CD8-positive, alpha-beta memory T cell (primary cell): ENCODE measurements around the gene STIM1. TPM values are rescaled to one million over a fixed set of nuclear protein-coding genes. Genes with fewer than 3 reads are reported as not detected.

Source experiments
- CTCF ChIA-PET: fragments of 350-600 bp; sonication (Branson Sonifier 250); formaldehyde crosslinking; loops from one replicate; lab custom pipeline; 2021; ENCODE audit warnings: antibody characterized with exemption; lab: Charles Lee
- POLR2A ChIA-PET: fragments of 350-600 bp; sonication (Branson Sonifier 250); formaldehyde crosslinking; loops from one replicate; lab custom pipeline; 2021; ENCODE audit warnings: antibody characterized with exemption; lab: Charles Lee
- DNase-seq, 5 donors: peaks; one replicate each; pipeline versions ENCODE4 v3.0.0 to v3.0.0-alpha.2; 2020 to 2022; ENCODE audit warnings: mixed read lengths in 1 of 5
- H3K27ac ChIP-seq: one replicate; pipeline ENCODE4 v1.7.0; 2013; ENCODE audit warnings: low read depth, mild to moderate bottlenecking, low read length, moderate library complexity
- H3K27me3 ChIP-seq: 2 replicates; pipeline ENCODE4 v1.7.0; 2013; ENCODE audit warnings: low read length, mild to moderate bottlenecking; ENCODE audit not compliant: insufficient read depth, poor library complexity, severe bottlenecking
- H3K36me3 ChIP-seq: 2 replicates; pipeline ENCODE4 v1.7.0; 2013; ENCODE audit warnings: mild to moderate bottlenecking, low read length, moderate library complexity; ENCODE audit not compliant: insufficient read depth
- H3K4me1 ChIP-seq: 2 replicates; pipeline ENCODE4 v1.7.0; 2013; ENCODE audit warnings: mild to moderate bottlenecking, low read length, moderate library complexity; ENCODE audit not compliant: insufficient read depth
- H3K4me3 ChIP-seq: 2 replicates; pipeline ENCODE4 v1.7.0; 2013; ENCODE audit warnings: mild to moderate bottlenecking, low read length
- H3K9me3 ChIP-seq: 2 replicates; pipeline ENCODE4 v1.7.0; 2013; ENCODE audit warnings: mild to moderate bottlenecking, low read length
- H3K27ac Mint-ChIP-seq, 8 donors: one replicate each; pipeline ENCODE4 v1.8.0; 2020 to 2021; ENCODE audit warnings: mixed read lengths in 8 of 8, mild to moderate bottlenecking in 6 of 8, inconsistent platforms in 3 of 8, moderate library complexity in 3 of 8
- H3K27me3 Mint-ChIP-seq, 2 donors: one replicate each; pipeline ENCODE4 v1.8.0; 2020 to 2021; ENCODE audit warnings: mixed read lengths in 2 of 2, mild to moderate bottlenecking in 1 of 2, moderate library complexity in 1 of 2
- H3K36me3 Mint-ChIP-seq, 3 donors: one replicate each; pipeline ENCODE4 v1.8.0; 2020 to 2021; ENCODE audit warnings: mixed read lengths in 3 of 3, inconsistent platforms in 1 of 3, mild to moderate bottlenecking in 1 of 3
- H3K4me1 Mint-ChIP-seq, 3 donors: one replicate each; pipeline ENCODE4 v1.8.0; 2020 to 2021; ENCODE audit warnings: mixed read lengths in 3 of 3, inconsistent platforms in 1 of 3, mild to moderate bottlenecking in 1 of 3
- H3K4me3 Mint-ChIP-seq, 7 donors: one replicate each; pipeline ENCODE4 v1.8.0; 2020 to 2021; ENCODE audit warnings: mixed read lengths in 7 of 7, mild to moderate bottlenecking in 6 of 7, moderate library complexity in 4 of 7, inconsistent platforms in 2 of 7
- H3K9me3 Mint-ChIP-seq, 5 donors: one replicate each; pipeline ENCODE4 v1.8.0; 2020 to 2022; ENCODE audit warnings: mixed read lengths in 5 of 5, mild to moderate bottlenecking in 3 of 5, moderate library complexity in 2 of 5, inconsistent platforms in 1 of 5
- polyA plus RNA-seq: library from polyadenylated mRNA; unstranded; fragments of 300-500 nt; fragmentation: Illumina TruSeq; gene quantifications from one replicate; pipeline ENCODE4 v1.2.3, GENCODE V29; 2021
- total RNA-seq, 2 experiments: library from RNA; stranded (reverse); gene quantifications; one replicate each; pipeline ENCODE4 v1.2.3, GENCODE V29; 2021

The STIM1 gene
- total and polyA plus RNA-seq, 3 experiments from 2014 or later, result 43.8 to 46.0 (median 45.6) TPM

DNA sequence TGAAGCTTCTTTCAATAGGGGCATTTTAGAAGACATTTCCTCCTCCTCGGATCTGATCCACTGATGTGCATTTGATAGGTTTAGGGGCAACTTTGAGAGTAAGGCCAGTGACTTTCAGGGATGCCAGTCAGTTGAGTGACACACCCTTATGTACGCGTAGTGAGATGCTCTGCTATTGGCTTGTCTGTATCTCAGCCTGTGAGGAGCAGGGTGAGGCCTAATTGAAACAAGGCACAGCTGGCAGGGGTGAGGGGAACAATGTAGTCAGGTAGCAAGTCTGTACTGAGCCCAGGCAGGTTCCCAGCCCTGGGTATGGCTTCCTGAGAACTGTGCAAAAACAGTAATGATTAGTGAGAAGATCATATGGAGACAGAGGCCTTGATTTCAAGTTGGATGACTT, 61.5 kb downstream of the STIM1 start:
- Mint-ChIP-seq H3K27me3 (no peaks in the 10 kb centered on the region), H3K27ac (peak overlapping the region; percentile 46 to 97 (median 84)), H3K4me3 (peak overlapping the region in 5 of 7 donors; percentile 6 to 68 (median 62)), H3K9me3 (no peaks in the 10 kb centered on the region), H3K36me3 (peaks cover 0 to 2% (median 0%) of the 10 kb centered on the region in 3 donors), H3K4me1 (peaks cover 71 to 89% (median 88%) of the 10 kb centered on the region in 3 donors)
- H3K36me3 ChIP-seq, result no peaks in the 10 kb centered on the region
- ChIA-PET POLR2A (no interaction called here), CTCF (interaction anchor here (1.2 to 4.4 kb wide), 4 partner anchors 10 to 156 kb away, joined by 3 to 27 read pairs (median 6); partner anchors contain the start of gene STIM1)
- H3K4me1 ChIP-seq, result peaks cover 45% of the 10 kb centered on the region
- H3K4me3 ChIP-seq, result no peak overlapping the region
- H3K9me3 ChIP-seq, result no peaks in the 10 kb centered on the region
- H3K27ac ChIP-seq, result no peak overlapping the region
- DNase-seq, result no peak
- no peaks in the 10 kb centered on the region for H3K27me3 ChIP-seq

DNA sequence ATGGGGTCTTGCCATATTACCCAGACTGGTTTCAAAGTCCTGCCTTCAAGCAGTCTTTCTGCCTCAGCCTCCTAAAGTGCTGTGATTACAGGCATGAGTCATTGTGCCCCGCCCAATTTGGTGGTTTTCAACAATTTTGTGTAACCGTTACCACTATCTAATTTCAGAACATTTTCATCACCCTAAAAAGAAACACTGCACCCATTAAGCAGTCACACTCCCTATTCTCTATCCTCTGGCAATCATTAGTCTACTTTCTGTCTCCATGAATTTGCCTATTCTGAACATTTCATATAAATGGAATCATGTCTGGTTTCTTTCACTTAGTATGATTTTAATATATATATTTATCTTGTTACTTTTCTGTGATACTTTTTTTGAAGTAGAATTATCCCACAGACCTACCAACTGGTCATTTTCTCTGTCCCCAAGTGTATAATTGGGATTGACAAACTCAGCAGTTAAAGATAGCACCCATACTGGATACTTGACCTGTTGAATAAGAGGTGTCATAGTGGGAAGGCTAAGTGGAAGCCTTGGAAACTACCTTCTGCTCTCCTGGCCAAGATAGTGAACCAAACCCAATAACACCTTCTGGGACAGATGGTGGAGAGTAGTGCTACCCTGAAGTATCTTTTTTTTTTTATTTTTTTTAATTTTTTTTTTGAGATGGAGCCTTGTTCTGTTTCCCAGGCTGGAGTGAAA, 64.8 kb downstream of the STIM1 start:
- peak in 4 of 5 donors; percentile 35 to 79 (median 46) for DNase-seq
- H3K4me3 ChIP-seq, result no peak overlapping the region
- ChIA-PET POLR2A (no interaction called here), CTCF (interaction anchor here (0.9 to 4.4 kb wide), 2 partner anchors 13 to 65 kb away, joined by 3 to 27 read pairs; partner anchors contain the start of gene STIM1)
- H3K9me3 Mint-ChIP-seq, result no peaks in the 10 kb centered on the region
- no peak overlapping the region for H3K27ac ChIP-seq
- H3K27ac Mint-ChIP-seq, result peak overlapping the region; percentile 22 to 87 (median 69)
- H3K4me1 Mint-ChIP-seq, result peaks cover 62 to 73% (median 71%) of the 10 kb centered on the region in 3 donors
- H3K4me1 ChIP-seq, result peaks cover 31% of the 10 kb centered on the region
- H3K27me3 ChIP-seq, result no peaks in the 10 kb centered on the region
- no peaks in the 10 kb centered on the region for H3K36me3 ChIP-seq
- H3K36me3 Mint-ChIP-seq, result peaks cover 0 to 2% (median 0%) of the 10 kb centered on the region in 3 donors
- H3K9me3 ChIP-seq, result no peaks in the 10 kb centered on the region
- H3K27me3 Mint-ChIP-seq, result no peaks in the 10 kb centered on the region
- peak overlapping the region in 5 of 7 donors; percentile 48 to 71 (median 54) for H3K4me3 Mint-ChIP-seq

GRCh38 chr11:3922056-3922455, 66.6 kb downstream of the STIM1 start:
- Mint-ChIP-seq H3K9me3 (no peaks in the 10 kb centered on the region), H3K27ac (peak overlapping the region in 6 of 8 donors; percentile 22 to 83 (median 58)), H3K4me1 (peaks cover 56 to 70% (median 64%) of the 10 kb centered on the region in 3 donors), H3K27me3 (no peaks in the 10 kb centered on the region), H3K4me3 (no peak overlapping the region), H3K36me3 (peaks cover 0 to 4% (median 1%) of the 10 kb centered on the region in 3 donors)
- Histone ChIP-seq H3K9me3 (no peaks in the 10 kb centered on the region), H3K27ac (no peak overlapping the region), H3K4me1 (peaks cover 31% of the 10 kb centered on the region), H3K36me3 (no peaks in the 10 kb centered on the region), H3K27me3 (no peaks in the 10 kb centered on the region), H3K4me3 (no peak overlapping the region)
- CTCF ChIA-PET, result no interaction called here
- POLR2A ChIA-PET, result no interaction called here
- no peak for DNase-seq

DNA sequence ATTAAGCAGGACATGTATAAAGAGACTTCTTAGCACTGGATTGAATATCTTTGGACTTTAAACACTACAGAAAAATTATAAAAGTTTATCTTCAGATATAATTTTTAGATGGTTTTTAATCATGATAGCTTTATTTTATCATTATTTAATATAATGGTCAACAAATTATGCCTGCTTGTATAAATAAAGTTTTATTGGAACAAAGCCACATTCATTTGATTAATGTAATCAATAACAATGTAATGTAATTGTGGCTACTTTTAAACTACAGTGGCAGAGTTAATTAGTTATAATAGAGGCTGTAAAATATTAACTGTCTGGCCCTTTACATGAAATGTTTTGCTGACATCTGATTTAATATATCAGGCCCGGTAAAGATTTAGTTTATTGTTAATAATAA, 70.0 kb downstream of the STIM1 start:
- Mint-ChIP-seq H3K27ac (no peak overlapping the region), H3K4me1 (peaks cover 41 to 70% (median 57%) of the 10 kb centered on the region in 3 donors), H3K9me3 (no peaks in the 10 kb centered on the region), H3K4me3 (no peak overlapping the region), H3K36me3 (peaks cover 0 to 18% (median 1%) of the 10 kb centered on the region in 3 donors), H3K27me3 (no peaks in the 10 kb centered on the region)
- Histone ChIP-seq H3K4me3 (no peak overlapping the region), H3K4me1 (peaks cover 26% of the 10 kb centered on the region), H3K9me3 (no peaks in the 10 kb centered on the region), H3K36me3 (no peaks in the 10 kb centered on the region), H3K27me3 (no peaks in the 10 kb centered on the region), H3K27ac (no peak overlapping the region)
- ChIA-PET CTCF (interaction anchor here (1.0 to 5.6 kb wide), 5 partner anchors 71 to 155 kb away, joined by 3 to 24 read pairs (median 7); partner anchors contain the start of gene STIM1), POLR2A (interaction anchor here (0.5 kb wide), 1 partner anchor 50 kb away, joined by 3 read pairs; no protein-coding TSS in a partner anchor)
- no peak for DNase-seq

- Mint-ChIP-seq H3K4me1 (peaks cover 35 to 71% (median 54%) of the 10 kb centered on the region in 3 donors), H3K4me3 (no peak overlapping the region)
- H3K27ac ChIP-seq, result no peak overlapping the region
Observed at GRCh38 chr11:3926458-3927095, 71.1 kb downstream of the STIM1 start.

GRCh38 chr11:3927129-3927796, 71.8 kb downstream of the STIM1 start:
- Mint-ChIP-seq H3K27me3 (no peaks in the 10 kb centered on the region), H3K9me3 (no peaks in the 10 kb centered on the region), H3K36me3 (peaks cover 0 to 18% (median 1%) of the 10 kb centered on the region in 3 donors), H3K27ac (peak overlapping the region in 4 of 8 donors; percentile 27 to 63 (median 42)), H3K4me1 (peaks cover 30 to 71% (median 51%) of the 10 kb centered on the region in 3 donors), H3K4me3 (no peak overlapping the region)
- no peaks in the 10 kb centered on the region for H3K27me3 ChIP-seq
- no peaks in the 10 kb centered on the region for H3K36me3 ChIP-seq
- H3K4me3 ChIP-seq, result no peak overlapping the region
- ChIA-PET CTCF (interaction anchor here (1.1 to 5.6 kb wide), 6 partner anchors 11 to 146 kb away, joined by 3 to 24 read pairs (median 6); partner anchors contain the start of gene STIM1), POLR2A (interaction anchor here (1.1 kb wide), 1 partner anchor 77 kb away, joined by 3 read pairs; no protein-coding TSS in a partner anchor)
- H3K4me1 ChIP-seq, result peaks cover 18% of the 10 kb centered on the region
- DNase-seq, result no peak
- no peak overlapping the region for H3K27ac ChIP-seq
- H3K9me3 ChIP-seq, result no peaks in the 10 kb centered on the region

More at GRCh38 chr11:3926458-3927095, 71.1 kb downstream of the STIM1 start:
- H3K36me3 ChIP-seq, result no peaks in the 10 kb centered on the region
- CTCF ChIA-PET, result interaction anchor here (0.8 to 5.6 kb wide), 8 partner anchors 10 to 147 kb away, joined by 3 to 24 read pairs (median 4); partner anchors contain the start of gene STIM1
- H3K9me3 ChIP-seq, result no peaks in the 10 kb centered on the region
- H3K27ac Mint-ChIP-seq, result peak overlapping the region in 5 of 8 donors; percentile 13 to 79 (median 41)
- H3K36me3 Mint-ChIP-seq, result peaks cover 0 to 18% (median 1%) of the 10 kb centered on the region in 3 donors
- no peaks in the 10 kb centered on the region for H3K27me3 Mint-ChIP-seq
- H3K9me3 Mint-ChIP-seq, result no peaks in the 10 kb centered on the region
- peaks cover 20% of the 10 kb centered on the region for H3K4me1 ChIP-seq
- DNase-seq, result no peak
- H3K27me3 ChIP-seq, result no peaks in the 10 kb centered on the region
- H3K4me3 ChIP-seq, result no peak overlapping the region
- POLR2A ChIA-PET, result interaction anchor here (1.1 kb wide), 1 partner anchor 77 kb away, joined by 3 read pairs; no protein-coding TSS in a partner anchor

DNA sequence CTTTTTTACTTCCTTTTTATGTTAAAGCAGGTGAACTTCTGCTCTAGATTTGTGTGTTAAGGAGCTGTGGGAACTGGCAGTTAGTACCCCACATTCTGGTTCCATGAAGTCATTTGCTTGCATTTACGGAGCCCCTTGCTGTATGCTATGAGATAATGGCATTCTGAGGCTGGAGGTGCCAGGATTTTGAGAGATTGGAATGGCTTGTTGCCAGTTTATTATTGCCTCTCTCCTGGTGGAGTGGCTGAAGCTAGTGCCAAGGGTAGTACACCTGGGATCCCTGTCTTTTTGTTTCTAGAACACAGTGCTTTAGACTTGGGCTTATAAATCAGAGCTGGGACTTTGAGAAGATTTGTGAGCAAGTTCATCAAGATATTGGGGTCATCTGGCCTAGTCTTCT, 73.8 kb downstream of the STIM1 start:
- no peak overlapping the region for H3K4me3 ChIP-seq
- Mint-ChIP-seq H3K9me3 (no peaks in the 10 kb centered on the region), H3K27ac (no peak overlapping the region), H3K36me3 (peaks cover 0 to 16% (median 1%) of the 10 kb centered on the region in 3 donors), H3K4me1 (peaks cover 39 to 77% (median 59%) of the 10 kb centered on the region in 3 donors), H3K27me3 (no peaks in the 10 kb centered on the region), H3K4me3 (no peak overlapping the region)
- H3K27me3 ChIP-seq, result no peaks in the 10 kb centered on the region
- H3K9me3 ChIP-seq, result no peaks in the 10 kb centered on the region
- POLR2A ChIA-PET, result no interaction called here
- no peaks in the 10 kb centered on the region for H3K36me3 ChIP-seq
- DNase-seq, result no peak
- no peak overlapping the region for H3K27ac ChIP-seq
- peaks cover 23% of the 10 kb centered on the region for H3K4me1 ChIP-seq
- CTCF ChIA-PET, result interaction anchor here (5.6 kb wide), 1 partner anchor 144 kb away, joined by 24 read pairs; no protein-coding TSS in a partner anchor
